NCI-H2081 (cell line): ENCODE data around the gene ALKBH4.
"Not testable (repeated sequence)": the region's sequence is repeated elsewhere in the genome, so short reads cannot be mapped to it uniquely, and the experiment has no call there.

Source experiments
- DNase-seq, 2 experiments: peaks; one replicate each; lab custom pipeline; 2025; lab: John Stamatoyannopoulos, UW

ALKBH4 gene

DNA sequence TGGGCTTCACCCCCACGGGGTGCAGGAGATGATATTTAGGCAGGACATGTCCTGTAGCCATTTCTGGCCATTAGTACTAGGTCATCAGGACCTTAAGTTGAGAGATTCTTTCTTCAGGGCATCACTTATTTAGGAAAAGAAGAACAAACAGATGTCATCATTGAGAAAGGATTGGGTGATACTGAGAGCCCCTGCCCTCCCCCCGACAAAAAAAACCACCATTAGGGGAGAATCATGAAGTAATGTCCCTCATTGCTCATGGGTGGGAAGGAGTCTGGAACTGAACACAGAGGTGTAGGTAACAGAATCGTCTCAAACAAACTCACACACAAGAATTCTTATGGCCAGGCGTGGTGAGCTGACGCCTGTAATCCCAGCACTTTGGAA lies 37.7 kb downstream of the ALKBH4 start:
- no peak for DNase-seq

DNA sequence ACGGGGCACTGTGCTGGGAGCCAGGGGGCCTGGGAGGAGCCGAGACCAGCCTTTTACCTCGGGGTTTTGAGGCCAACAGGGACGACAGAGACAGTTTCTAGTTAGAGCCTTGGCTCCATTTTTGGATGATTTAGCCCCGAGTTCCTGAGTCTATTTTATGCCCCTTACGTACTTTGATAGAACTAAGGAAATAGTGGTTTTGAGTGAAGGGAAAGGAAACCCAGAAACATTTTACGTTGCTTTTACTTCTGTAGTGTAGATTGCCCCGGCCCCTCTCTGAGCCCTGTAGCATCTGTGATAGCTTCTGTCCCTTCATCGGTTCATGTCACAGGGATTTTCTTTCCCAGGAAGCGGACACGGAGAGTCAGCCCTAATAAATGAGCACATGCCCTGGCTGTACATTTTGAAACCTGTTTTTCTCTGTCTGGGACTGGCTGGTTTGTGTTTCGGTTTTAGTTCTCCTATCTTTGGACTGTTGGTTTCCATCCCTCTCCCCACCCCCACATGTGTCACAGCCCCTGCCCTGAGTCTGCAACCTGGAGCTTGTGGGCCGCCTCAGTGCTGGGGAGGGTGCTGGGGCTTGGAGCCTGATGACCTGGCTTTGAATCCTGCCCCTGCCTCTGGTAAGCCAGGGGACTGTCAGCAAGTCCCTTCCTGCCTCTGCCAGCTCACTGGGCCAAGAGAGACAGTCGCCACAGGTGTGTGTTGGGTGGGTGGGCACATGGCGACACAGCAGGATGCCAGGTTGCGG lies 38.2 kb downstream of the ALKBH4 start:
- DNase-seq, result no peak

DNA sequence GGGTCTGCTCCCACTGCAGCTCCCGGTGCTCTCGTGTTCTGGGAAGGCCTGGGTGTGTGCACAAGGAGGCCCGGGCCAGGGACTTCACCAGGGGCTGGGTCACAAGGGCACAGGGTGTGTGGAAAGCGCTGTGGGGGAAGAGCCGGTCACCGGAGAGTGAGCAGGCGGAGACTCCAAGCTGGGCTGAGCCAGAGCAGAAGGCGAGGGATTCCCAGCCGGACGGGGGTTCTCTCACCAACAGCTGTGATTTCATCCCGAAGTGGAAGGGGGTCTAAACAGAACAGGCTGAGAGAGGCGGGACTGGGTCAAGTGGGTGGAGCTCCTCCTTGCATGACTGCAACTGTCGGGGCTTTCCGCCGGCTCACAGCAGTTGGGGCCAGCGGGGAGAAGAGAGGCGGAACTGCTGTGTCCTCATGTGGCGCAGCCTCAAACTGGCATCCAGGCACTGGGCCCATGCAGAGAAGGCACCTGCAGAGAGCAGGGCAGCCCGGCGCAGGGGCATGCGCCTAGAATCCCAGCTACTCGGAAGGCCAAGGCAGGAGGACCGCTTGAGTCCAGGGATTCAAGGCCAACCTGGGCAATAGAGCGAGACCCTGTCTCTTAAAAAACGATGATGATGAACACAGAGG lies 38.9 kb downstream of the ALKBH4 start:
- no peak for DNase-seq

DNA sequence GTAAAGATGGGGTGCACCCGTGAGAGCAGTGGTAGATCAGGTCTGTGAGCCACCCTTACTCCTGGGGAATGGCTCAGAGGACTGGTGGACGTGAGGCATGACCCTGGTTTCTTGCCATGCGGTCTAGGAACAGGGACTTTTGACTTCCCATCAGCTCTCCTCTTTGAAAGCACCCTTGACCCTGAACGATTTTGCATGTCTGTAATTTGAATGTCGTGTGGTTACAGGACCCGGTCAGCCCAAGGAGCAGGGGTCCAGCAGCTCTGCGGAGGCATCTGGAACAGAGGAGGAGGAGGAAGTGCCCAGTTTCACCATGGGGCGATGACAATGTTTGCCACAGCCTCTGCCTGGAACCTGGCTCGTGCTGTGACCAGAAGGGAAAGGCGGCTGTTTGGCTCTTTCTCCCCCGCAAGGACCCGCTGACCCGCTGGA lies 39.9 kb downstream of the ALKBH4 start:
- DNase-seq, result no peak

DNA sequence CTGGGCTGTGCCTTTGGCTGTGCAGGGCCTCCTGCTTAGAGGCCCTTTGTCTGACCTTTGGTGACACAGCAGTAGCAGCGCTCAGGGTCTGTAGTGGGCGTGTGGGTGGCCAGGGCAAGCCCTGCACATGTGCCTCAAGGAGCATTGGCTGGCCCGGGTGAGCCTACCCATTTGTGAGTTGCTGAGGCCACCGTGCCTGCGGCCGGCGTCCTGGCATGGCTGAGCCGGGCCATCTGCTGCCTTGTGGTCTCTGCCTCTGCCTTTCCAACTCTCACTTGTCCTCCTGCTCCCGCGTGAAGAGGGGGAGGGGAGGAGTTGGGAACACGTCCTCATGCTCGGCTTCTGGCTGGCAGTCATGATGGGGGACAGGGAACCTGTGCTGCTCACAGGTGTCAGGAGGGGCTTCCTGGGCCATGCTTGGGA lies 40.5 kb downstream of the ALKBH4 start:
- no peak for DNase-seq

DNA sequence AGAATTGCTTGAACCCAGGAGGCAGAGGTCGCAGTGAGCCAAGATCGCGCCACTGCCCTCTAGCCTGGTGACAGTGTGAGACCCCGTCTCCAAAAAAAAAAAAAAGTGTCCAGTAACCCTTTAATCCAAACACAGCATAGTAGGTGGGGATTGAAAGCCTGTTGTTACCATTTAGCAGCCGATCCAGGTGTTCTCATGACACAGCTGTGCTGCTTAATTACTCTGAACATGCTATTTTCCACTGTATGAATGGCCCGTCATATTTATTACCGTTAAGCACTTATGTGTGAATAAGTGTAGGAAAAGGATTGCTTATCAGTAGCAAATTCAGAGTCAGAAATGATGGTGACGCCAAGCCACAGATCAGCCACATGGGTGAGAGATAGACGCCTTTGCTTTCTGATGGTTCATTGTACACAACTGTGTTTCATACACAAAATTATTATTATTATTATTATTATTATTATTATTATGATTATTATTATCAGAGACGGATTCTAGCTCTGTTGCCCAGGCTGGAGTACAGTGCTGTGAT lies 42.9 kb downstream of the ALKBH4 start:
- DNase-seq, result no peak

DNA sequence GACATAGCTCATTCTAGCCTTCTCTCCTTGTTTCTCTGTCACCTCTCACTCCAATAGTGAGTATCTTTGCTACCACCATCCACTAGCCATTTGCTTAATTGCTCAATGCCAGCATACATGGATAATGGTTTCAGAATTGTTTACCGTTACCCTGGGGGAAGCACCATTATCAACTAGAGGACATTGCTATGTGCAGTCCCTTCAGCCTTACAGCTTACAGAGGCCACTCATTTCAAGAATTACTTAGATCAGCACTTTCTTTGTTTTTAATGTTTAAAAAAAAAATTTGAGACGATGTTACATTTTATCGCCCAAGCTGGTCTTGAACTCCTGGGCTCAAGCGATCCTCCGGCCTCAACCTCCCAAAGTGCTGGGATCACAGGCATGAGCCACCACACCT lies 46.1 kb downstream of the ALKBH4 start:
- no peak for DNase-seq

DNA sequence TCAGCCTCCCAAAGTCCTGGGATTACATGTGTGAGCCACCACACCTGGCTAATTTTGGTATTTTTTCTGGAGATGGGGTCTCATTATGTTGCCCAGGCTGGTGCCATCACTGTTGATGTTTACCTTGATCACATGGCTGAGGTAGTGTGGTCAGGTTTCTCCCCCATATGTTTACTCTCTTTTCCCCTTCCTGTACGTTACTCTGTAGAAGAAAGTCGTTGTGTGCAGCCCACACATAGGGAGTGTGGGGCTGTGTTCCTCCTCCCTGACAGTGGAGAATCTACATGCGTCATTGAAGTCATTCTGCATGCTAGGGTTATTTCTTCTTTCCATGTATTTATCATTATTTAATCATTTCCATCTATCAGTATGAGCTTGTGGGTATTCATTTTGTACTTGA lies 47.6 kb downstream of the ALKBH4 start:
- no peak for DNase-seq

DNA sequence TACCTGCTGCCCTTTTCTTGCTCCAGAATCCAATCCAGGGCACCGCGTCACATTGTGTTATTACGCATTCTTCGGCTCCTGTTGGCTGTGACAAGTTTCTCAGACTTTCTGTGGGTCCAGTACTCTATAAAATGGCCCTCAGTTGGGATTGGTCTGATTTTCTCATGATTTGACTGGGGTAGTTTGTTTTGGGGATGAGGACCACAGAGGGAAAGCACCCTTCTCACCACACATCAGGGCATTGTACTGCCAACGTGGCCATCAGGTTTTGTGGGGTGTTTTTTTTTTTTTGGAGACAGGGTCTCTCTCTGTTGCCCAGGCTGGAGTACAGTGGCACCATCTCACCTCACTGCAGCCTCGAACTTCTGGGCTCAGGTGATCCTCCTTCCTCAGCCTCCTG lies 48.3 kb downstream of the ALKBH4 start:
- no peak for DNase-seq

DNA sequence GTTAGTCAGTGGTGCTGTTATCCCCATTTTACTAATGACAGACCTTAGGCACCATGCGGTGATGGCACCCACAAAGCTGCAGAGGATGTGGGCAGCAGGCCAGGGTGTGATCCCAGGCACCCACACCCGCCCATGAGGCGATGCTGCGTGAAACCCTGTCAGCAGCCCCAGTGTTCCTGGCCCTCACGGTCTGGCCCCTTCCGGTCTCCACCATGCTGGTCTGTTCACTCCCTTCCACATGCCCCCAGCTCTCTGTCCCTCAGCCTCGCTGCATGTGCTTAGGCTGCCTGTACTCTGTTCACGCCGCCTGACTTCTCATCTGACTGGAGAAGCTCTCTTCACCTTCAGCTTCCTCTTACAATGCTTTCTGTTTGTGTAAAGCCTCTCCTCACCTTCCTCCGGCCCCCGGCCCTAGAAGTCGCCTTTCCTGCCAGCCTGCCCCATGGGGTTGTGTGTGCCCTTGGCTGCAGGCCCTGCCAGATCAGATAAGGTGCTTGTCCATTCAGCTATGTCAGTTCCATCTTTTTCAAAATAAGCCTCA lies 48.9 kb downstream of the ALKBH4 start:
- no peak for DNase-seq

DNA sequence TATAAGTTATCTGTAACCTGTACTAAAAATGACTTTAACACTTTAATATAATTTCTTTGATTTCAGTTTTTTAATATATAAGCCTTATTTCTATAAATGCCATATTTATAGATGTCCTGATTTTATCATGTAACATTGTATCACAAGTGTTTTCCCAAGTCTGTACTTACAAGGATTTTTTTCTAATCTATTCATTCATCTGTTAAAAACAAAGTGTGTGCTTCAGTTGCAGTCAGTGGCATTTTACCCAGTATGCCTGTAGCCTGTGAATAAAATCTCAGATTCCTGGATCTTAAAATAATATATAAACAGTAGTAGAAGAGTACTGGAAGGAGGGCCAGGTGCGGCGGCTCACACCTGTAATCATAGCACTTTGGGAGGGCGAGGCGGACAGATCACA lies 51.1 kb downstream of the ALKBH4 start:
- no peak for DNase-seq

DNA sequence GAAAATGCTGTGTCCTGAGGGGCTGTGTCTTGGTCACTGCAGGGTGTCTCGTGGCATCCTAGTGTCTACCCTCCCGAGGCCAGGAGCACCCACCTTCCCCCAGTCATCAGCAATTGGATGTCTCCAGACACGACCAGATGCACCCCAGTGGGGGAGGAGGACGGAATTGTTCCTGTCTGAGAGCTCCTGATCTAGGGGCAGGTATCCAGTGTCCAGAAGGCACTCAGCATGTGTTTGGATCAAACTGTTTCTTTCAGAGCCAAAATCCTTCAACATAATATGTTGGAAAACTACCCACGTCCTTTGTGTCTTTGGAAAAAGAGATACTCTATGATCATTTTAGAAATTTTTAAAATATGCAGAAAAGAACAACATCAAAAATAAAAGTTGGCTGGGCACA lies 51.6 kb downstream of the ALKBH4 start:
- DNase-seq, result no peak

DNA sequence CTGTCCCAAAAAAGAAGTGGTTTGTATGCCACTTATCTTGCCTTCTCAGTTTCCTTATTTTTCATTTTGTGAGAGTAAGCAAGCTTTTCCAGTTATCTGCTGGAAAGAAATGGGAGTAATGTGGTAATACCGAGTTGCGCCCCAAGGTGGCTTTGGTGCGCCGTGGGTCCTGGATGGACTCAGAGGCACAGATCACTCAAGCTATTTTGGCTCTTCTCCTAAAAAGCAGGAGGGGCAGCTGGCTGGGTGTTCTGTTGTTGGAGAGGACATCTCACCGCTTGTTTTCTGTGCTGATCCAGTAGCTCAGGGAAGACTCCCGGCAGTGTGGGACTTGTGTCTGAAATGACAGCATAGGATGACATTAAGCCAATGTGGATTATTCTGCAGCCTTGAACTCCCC lies 52.1 kb downstream of the ALKBH4 start:
- DNase-seq, result peak in 1 of 2 experiments; percentile 7

DNA sequence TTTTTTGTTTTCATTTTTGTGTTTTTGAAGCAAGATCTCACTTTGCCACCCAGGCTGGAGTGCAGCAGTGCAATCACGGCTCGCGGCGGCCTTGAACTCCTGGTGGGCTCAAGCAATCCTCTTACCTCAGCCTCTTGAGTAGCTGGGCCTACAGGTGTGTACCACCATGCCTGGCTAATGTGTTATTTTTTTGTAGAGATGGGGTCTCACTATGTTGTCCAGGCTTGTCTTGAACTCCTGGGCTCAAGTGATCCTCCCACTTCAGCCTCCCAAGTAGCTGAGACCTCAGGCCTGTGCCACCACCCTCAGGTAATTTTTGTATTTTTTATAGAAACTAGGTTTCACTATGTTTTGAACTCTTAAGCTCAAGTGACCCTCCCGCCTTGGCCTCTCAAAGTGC lies 53.7 kb downstream of the ALKBH4 start:
- no peak for DNase-seq

DNA sequence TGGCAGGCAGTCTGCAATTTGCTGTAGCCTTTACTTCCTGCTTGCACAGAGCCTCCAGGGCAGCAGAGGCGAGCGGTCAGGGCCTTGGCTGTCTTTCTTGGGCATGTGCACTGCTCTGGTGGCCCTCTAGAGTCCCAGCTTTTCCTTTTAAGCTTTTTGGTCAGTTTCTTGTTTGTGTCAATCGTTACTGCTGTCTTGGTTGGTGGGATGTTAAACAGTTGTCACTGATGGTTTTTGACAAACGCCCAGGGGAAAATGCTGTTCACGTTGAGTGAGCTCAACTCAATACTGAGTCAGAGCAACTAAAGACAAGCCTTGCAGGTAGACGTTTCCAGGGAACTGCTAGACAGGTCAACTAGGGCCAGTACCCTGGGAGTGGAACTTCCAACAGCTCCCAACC lies 54.5 kb downstream of the ALKBH4 start:
- no peak for DNase-seq

DNA sequence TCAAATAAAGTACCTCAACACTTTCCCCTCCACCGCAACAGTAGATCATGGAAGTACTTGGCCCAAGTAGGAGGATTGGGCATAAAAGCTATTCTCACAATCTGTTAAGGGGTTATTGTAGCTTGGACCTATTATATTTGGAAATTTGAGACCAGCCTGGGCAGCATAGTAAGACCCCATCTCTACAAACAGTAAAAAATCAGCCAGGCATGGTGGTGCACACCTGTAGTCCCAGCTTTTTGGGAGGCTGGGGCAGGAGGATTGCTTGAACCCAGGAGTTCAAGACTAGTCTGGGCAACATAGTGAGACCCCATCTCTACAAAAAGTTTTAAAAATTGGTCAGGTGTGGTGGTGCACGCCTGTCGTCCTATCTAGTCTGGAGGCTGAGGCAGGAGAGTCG lies 55.3 kb downstream of the ALKBH4 start:
- no peak for DNase-seq

DNA sequence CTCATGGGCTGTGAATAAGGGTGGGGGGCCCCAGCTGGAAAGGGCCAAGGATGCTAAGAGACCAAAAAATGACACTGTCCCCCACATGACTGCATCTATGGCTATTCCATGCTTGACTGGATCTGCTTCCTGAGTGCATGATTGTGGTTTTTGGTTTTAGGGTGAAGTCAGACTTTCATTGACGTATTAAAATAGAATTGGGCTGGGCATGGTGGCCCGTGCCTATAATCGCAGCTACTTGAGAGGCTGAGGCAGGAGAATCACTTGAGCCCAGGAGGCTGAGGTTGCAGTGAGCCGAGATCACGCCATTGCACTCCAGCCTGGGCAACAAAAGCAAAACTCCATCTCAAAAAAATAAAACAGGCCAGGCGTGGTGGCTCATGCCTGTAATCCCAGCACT lies 56.1 kb downstream of the ALKBH4 start:
- DNase-seq, result not testable (repeated sequence)

DNA sequence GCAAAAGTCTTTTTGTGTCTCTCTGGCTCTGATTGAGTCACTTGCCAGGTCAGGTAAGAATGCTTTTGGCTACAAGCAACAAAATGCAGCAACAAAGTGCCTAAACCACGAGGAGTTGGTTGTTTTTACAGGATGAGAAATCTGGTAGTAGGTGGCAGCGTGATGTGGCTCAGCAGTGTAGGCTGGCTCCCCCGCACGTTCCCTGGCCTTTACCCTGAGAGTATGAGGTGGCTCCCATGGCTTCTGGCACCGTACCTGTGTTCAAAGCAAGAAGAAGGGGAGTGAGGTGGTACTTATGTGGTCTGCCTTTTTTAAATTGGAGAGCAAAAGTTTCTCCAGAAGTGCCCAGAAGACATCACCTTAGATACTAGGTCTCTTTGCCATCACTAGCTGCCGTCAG lies 56.8 kb downstream of the ALKBH4 start:
- DNase-seq, result no peak
